Stimulated activated CD8-positive, alpha-beta memory T cell treated with anti-CD3 and anti-CD28 coated beads, Interleukin-15, amount 100 ng/mL, for 24 hours (primary cell): ENCODE data around the gene OR52E6.

Experiments used
- DNase-seq: peaks from one replicate; pipeline ENCODE4 v3.0.0-alpha.2; 2020; ENCODE audit warnings: low read depth

Gene OR52E6

GRCh38 chr11:5796541-5796940 is 45.2 kb downstream of the OR52E6 start:
- no peak for DNase-seq

GRCh38 chr11:5791165-5791564 is 50.5 kb downstream of the OR52E6 start, which contains the start of gene OR52N1:
Gene OR52N1 (minus strand): TSS chr11:5791265. CDS start chr11:5788816, 2,449 bp downstream.
- DNase-seq: no peak
